K562 (cell line): ENCODE data around the gene OR6S1. TPM values are rescaled to one million over a fixed set of nuclear protein-coding genes. Genes with fewer than 3 reads are reported as not detected.
A peak's percentile ranks its signal among the peaks of the same experiment; 100 is the strongest.

ENCODE experiments used
- CREM ChIP-seq: IDR thresholded peaks from 2 replicates; pipeline ENCODE4 v1.6.1; 2014; ENCODE audit warnings: antibody characterized with exemption, low read depth
- HDAC3 ChIP-seq: fragments of 450-650 bp; IDR thresholded peaks from 2 replicates; pipeline ENCODE4 v1.6.1; 2018; ENCODE audit warnings: borderline replicate concordance, mild to moderate bottlenecking, moderate library complexity; ENCODE audit not compliant: partially characterized antibody
- HDGF ChIP-seq: fragments of 450-650 bp; IDR thresholded peaks from 2 replicates; pipeline ENCODE4 v1.6.1; 2016
- L3MBTL2 ChIP-seq: fragments of 450-650 bp; IDR thresholded peaks from 2 replicates; pipeline ENCODE4 v1.6.1; 2016; ENCODE audit warnings: mild to moderate bottlenecking, moderate library complexity
- MTA2 ChIP-seq: fragments of 450-650 bp; IDR thresholded peaks from 2 replicates; pipeline ENCODE4 v1.6.1; 2016; ENCODE audit warnings: low read depth
- MTA3 ChIP-seq: fragments of 450-650 bp; formaldehyde crosslinking; IDR thresholded peaks from 2 replicates; pipeline ENCODE4 v1.6.1; 2017; ENCODE audit warnings: mild to moderate bottlenecking, borderline replicate concordance
- RB1 ChIP-seq: fragments of 450-650 bp; IDR thresholded peaks from 2 replicates; pipeline ENCODE4 v1.6.1; 2017; ENCODE audit warnings: low read depth, mild to moderate bottlenecking
- SOX6 ChIP-seq: fragments of 450-650 bp; IDR thresholded peaks from 2 replicates; pipeline ENCODE4 v1.6.1; 2014; ENCODE audit warnings: mild to moderate bottlenecking
- TEAD4 ChIP-seq, 2 experiments: sonication (generic) in 1 of 2; formaldehyde crosslinking in 1 of 2; IDR thresholded peaks; 2 replicates each; pipeline versions ENCODE4 v1.6.1 to v1.8.0; 2012 to 2022; ENCODE audit warnings: borderline replicate concordance in 1 of 2, inconsistent platforms in 1 of 2, low read length in 1 of 2, mild to moderate bottlenecking in 1 of 2, missing genetic modification reagents in 1 of 2
- XRCC3 ChIP-seq: fragments of 450-650 bp; IDR thresholded peaks from 2 replicates; pipeline ENCODE4 v1.6.1; 2017; ENCODE audit warnings: mild to moderate bottlenecking, moderate library complexity
- XRCC5 ChIP-seq: fragments of 200-400 bp; formaldehyde crosslinking; IDR thresholded peaks from 2 replicates; pipeline ENCODE4 v1.6.1; 2017; ENCODE audit warnings: low read depth, mild to moderate bottlenecking, low read length
- ZEB2 ChIP-seq: fragments of 450-650 bp; IDR thresholded peaks from 2 replicates; pipeline ENCODE4 v1.6.1; 2016
- ZNF766 ChIP-seq: fragments of 200-800 bp; sonication (Bioruptor generic); conservative IDR thresholded peaks from 2 replicates; pipeline ENCODE4 v1.6.1; 2016; ENCODE audit warnings: missing genetic modification characterization, missing compliant biosample characterization
- ZNF830 ChIP-seq: fragments of 250-450 bp; sonication (Bioruptor Pico); IDR thresholded peaks from 2 replicates; pipeline ENCODE4 v1.5.0; 2021; ENCODE audit warnings: mild to moderate bottlenecking
- polyA plus RNA-seq, 8 experiments: library from polyadenylated mRNA; depleted of rRNA in 4 of 8; stranded (reverse) in 5 of 8; unstranded in 3 of 8; fragments of >200 nt; fragmentation: Nextera tagmentation in 2 of 8; fragmentation: Illumina TruSeq in 1 of 8; extraction: Ambion mirVana in 2 of 8; extraction: Trizol in 1 of 8; gene quantifications; 2 replicates each; pipeline versions ENCODE4 v1.2.1 to v1.2.3, GENCODE V29; 2011 to 2014; ENCODE audit warnings: inconsistent platforms in 1 of 8, missing spikeins in 1 of 8
- total RNA-seq, 7 experiments: library from RNA; depleted of rRNA in 6 of 7; stranded (reverse); fragments of >200 nt in 6 of 7; fragmentation: Illumina TruSeq in 2 of 7; extraction: Trizol in 2 of 7; gene quantifications; 2 replicates each; pipeline versions ENCODE4 v1.2.1 to v1.2.3, GENCODE V29; 2011 to 2021; ENCODE audit warnings: low replicate concordance in 1 of 7
- TF ChIP-seq, protein P1 (sequence below), 3 experiments: IDR thresholded peaks in 2 of 3; conservative IDR thresholded peaks in 1 of 3; 2 replicates each; pipeline ENCODE4 v1.5.1; 2011 to 2012; ENCODE audit warnings: low read length in 3 of 3, mild to moderate bottlenecking in 3 of 3, control low read depth in 2 of 3, improper control_type of control experiment in 1 of 3, inconsistent platforms in 1 of 3, low read depth in 1 of 3, mixed read lengths in 1 of 3, moderate library complexity in 1 of 3; ENCODE audit not compliant: insufficient read depth in 2 of 3
- TF ChIP-seq, protein P2 (sequence below), 2 experiments: fragments of 450-650 bp; conservative IDR thresholded peaks; 2 replicates each; pipeline ENCODE4 v1.6.1; 2017; ENCODE audit warnings: mild to moderate bottlenecking in 2 of 2, moderate library complexity in 2 of 2
- TF ChIP-seq, protein P3 (sequence below): fragments of 450-650 bp; IDR thresholded peaks from 2 replicates; pipeline ENCODE4 v1.6.1; 2017; ENCODE audit warnings: antibody characterized with exemption, mild to moderate bottlenecking
- TF ChIP-seq, protein P4 (sequence below): fragments of 450-650 bp; IDR thresholded peaks from 2 replicates; pipeline ENCODE4 v1.6.1; 2016; ENCODE audit warnings: missing biosample characterization, missing genetic modification characterization

The OR6S1 gene
- total and polyA plus RNA-seq, 9 of the 15 experiments (the other 6 are each of a cell fraction or from before 2014, with no cell fraction given): not detected

DNA sequence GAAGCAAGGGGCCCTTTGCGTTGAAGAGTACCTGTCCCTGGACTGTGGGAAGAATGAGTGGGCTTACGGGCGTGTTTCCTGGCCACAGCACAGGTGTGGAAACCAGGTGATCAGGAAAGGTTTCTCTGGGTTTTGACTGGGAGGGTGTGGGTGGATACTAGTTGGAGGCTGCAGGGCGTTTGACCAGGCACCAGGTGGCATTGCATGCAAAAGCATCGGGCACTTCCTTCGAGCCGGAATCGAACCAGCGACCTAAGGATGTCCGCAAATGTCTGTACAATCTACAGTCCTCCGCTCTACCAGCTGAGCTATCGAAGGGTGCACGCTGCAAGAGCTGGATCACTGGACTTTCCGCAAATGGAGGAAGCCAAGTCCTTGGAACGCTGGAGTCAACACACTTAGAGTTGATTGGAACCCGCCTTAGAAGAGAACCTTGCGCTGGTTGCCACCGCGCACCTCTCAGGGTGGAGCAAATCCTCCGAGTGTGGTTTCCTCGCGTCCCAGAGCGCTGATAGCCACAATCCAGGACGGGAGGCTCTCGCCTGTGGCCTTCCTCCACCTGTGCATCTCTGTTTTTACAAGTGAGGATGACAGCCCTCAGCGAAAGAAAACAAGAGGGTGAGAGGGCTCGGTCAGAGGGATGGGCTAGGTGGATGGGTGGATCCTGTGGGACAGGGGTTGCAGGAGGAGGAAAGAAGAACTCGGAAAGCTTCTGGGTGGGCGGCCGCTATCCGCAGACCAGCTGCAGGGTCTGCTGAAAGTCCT is 21.7 kb upstream of the OR6S1 start (continued):
- TF ChIP-seq CREM (peak; percentile 22; the same call in 1 of the 2 replicates), XRCC5 (0 out of 2 replicates have a peak, but pooled peaks have one; percentile 51), HDAC3 (peak; percentile 78), SOX6 (peak; percentile 41; the same call in 1 of the 2 replicates), MTA2 (no peak), ZEB2 (peak; percentile 90), RB1 (0 out of 2 replicates have a peak, but pooled peaks have one; percentile 27), L3MBTL2 (0 out of 2 replicates have a peak, but pooled peaks have one; percentile 35), HDGF (no peak), ZNF830 (no peak), MTA3 (0 out of 2 replicates have a peak, but pooled peaks have one; percentile 34), ZNF766 (no peak), TEAD4 (IDR thresholded peaks at IDR 0.05; ENCODE audit: low read length) (peak; percentile 71), TEAD4 (CRISPR knock-in tag; IDR thresholded peaks at IDR 0.05; ENCODE audit: borderline replicate concordance) (no peak), XRCC3 (no peak)
- TF ChIP-seq, protein P1, sequence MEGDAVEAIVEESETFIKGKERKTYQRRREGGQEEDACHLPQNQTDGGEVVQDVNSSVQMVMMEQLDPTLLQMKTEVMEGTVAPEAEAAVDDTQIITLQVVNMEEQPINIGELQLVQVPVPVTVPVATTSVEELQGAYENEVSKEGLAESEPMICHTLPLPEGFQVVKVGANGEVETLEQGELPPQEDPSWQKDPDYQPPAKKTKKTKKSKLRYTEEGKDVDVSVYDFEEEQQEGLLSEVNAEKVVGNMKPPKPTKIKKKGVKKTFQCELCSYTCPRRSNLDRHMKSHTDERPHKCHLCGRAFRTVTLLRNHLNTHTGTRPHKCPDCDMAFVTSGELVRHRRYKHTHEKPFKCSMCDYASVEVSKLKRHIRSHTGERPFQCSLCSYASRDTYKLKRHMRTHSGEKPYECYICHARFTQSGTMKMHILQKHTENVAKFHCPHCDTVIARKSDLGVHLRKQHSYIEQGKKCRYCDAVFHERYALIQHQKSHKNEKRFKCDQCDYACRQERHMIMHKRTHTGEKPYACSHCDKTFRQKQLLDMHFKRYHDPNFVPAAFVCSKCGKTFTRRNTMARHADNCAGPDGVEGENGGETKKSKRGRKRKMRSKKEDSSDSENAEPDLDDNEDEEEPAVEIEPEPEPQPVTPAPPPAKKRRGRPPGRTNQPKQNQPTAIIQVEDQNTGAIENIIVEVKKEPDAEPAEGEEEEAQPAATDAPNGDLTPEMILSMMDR (IDR thresholded peaks at IDR 0.05 in 2 of 3, conservative IDR thresholded peaks at IDR 0.05 in 1 of 3; ENCODE audit: insufficient read depth in 2 of 3, low read depth in 1 of 3, low read length in 3 of 3): peak; percentile 46 to 60 (median 48); a peak in 5 of 6 replicates
- TF ChIP-seq, protein P2, sequence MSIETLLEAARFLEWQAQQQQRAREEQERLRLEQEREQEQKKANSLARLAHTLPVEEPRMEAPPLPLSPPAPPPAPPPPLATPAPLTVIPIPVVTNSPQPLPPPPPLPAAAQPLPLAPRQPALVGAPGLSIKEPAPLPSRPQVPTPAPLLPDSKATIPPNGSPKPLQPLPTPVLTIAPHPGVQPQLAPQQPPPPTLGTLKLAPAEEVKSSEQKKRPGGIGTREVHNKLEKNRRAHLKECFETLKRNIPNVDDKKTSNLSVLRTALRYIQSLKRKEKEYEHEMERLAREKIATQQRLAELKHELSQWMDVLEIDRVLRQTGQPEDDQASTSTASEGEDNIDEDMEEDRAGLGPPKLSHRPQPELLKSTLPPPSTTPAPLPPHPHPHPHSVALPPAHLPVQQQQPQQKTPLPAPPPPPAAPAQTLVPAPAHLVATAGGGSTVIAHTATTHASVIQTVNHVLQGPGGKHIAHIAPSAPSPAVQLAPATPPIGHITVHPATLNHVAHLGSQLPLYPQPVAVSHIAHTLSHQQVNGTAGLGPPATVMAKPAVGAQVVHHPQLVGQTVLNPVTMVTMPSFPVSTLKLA (conservative IDR thresholded peaks at IDR 0.05): 0 out of 4 replicates have a peak, but pooled peaks of 1 of the 2 experiments have one; percentile 31
- TF ChIP-seq, protein P3, sequence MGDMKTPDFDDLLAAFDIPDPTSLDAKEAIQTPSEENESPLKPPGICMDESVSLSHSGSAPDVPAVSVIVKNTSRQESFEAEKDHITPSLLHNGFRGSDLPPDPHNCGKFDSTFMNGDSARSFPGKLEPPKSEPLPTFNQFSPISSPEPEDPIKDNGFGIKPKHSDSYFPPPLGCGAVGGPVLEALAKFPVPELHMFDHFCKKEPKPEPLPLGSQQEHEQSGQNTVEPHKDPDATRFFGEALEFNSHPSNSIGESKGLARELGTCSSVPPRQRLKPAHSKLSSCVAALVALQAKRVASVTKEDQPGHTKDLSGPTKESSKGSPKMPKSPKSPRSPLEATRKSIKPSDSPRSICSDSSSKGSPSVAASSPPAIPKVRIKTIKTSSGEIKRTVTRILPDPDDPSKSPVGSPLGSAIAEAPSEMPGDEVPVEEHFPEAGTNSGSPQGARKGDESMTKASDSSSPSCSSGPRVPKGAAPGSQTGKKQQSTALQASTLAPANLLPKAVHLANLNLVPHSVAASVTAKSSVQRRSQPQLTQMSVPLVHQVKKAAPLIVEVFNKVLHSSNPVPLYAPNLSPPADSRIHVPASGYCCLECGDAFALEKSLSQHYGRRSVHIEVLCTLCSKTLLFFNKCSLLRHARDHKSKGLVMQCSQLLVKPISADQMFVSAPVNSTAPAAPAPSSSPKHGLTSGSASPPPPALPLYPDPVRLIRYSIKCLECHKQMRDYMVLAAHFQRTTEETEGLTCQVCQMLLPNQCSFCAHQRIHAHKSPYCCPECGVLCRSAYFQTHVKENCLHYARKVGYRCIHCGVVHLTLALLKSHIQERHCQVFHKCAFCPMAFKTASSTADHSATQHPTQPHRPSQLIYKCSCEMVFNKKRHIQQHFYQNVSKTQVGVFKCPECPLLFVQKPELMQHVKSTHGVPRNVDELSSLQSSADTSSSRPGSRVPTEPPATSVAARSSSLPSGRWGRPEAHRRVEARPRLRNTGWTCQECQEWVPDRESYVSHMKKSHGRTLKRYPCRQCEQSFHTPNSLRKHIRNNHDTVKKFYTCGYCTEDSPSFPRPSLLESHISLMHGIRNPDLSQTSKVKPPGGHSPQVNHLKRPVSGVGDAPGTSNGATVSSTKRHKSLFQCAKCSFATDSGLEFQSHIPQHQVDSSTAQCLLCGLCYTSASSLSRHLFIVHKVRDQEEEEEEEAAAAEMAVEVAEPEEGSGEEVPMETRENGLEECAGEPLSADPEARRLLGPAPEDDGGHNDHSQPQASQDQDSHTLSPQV: peak; percentile 49; the same call in 1 of the 2 replicates
- TF ChIP-seq, protein P4, sequence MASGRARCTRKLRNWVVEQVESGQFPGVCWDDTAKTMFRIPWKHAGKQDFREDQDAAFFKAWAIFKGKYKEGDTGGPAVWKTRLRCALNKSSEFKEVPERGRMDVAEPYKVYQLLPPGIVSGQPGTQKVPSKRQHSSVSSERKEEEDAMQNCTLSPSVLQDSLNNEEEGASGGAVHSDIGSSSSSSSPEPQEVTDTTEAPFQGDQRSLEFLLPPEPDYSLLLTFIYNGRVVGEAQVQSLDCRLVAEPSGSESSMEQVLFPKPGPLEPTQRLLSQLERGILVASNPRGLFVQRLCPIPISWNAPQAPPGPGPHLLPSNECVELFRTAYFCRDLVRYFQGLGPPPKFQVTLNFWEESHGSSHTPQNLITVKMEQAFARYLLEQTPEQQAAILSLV (tag): no peak
